Epithelial cell of prostate (primary cell): ENCODE measurements around the gene ACVR2B.
A peak's percentile ranks its signal among the peaks of the same experiment; 100 is the strongest.
"Not testable (repeated sequence)": the region's sequence is repeated elsewhere in the genome, so short reads cannot be mapped to it uniquely, and the experiment has no call there.

Experiments
- DNase-seq: peaks from one replicate; pipeline ENCODE4 v3.0.0-alpha.2; 2011; ENCODE audit warnings: low read depth, low spot score
- H3K27ac ChIP-seq: fragments of 450-650 bp; 2 replicates; pipeline ENCODE4 v1.5.1; 2017; ENCODE audit warnings: mild to moderate bottlenecking

ACVR2B gene

DNA sequence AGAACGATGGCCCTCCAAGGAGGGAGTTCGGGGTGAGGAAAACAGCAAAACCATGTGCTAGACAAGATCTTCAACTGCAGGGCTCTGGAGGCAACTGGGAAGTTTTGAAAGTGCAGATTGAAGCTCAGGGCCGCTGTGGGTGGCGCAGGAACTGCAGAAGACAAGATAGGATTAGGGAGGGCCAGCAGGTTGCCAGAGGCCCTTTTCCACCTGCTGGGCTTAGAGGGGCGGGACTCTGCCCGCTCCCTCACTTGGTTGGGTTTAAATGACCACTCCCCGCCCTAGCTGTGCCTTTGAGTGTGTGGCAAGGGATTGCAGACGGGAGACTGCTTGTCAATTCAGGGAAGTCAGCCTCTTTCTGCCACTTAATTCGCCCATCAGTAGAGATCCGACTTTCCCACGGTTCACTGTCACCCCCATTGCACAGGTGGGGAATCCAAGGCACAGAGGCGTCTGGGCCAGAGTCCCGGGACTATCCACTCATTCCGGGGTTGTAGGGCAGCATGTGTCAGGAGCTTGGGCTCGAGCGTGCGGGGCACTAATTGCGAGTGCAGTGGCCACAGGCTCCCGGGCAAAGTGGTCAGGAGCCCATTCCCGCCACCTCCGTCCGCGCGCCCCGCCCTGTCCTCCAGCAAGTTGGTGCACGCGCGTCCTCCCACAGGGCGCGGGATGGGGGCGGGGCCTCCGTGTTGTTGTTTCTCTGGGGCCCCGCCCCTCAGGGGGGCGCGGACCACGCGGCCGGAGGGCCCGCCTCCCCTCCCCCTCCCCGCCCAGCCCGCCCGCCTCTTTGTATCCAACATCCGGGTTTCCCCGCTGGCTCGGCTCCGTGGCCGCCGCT lies at the start of gene ACVR2B:
Gene ACVR2B, plus strand, starts transcription at position 816 of the 838 bp plus-strand sequence. CDS start 433 bp downstream, outside the sequence.
- H3K27ac ChIP-seq, result peak within 1 kb of the TSS; percentile 48
- DNase-seq, result no peak

DNA sequence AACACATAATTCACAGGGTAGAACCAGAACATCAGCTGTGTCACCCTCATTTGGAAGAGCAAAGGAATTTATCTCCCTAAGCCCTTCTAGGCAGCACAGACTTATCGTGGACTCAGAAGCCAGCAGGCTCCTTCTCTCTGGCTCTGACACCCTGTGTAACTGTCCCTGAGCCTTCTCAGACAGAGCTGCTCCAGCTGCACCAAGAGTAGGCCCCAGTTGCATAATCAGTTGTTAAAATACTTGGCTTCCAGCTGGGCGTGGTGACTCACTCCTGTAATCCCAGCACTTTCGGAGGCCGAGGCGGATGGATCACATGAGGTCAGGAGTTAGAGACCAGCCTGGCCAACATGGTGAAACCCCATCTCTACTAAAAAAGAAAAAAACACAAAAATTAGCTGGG lies 49.4 kb upstream of the ACVR2B start:
- DNase-seq, result no peak
- no peak overlapping the region for H3K27ac ChIP-seq

DNA sequence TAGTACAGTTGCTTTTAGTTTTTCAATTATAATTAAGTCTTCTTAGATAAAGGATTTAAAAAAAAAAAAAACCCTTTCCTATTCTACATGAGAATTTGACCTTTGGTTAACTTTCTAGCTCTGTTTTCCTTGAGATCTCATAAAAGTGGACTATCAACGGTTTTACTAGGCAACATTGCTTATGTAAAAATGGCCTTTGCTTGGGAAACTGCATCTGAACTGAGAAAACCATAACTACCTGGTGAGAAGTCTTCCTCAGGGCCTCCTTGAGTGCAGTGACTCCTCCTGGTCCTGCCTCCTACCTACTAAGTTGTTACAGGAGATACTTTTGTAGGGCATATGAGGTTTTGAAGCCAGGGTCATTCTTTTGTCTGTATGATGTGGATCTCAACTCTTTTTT lies 42.1 kb upstream of the ACVR2B start:
- no peak overlapping the region for H3K27ac ChIP-seq
- DNase-seq, result no peak

DNA sequence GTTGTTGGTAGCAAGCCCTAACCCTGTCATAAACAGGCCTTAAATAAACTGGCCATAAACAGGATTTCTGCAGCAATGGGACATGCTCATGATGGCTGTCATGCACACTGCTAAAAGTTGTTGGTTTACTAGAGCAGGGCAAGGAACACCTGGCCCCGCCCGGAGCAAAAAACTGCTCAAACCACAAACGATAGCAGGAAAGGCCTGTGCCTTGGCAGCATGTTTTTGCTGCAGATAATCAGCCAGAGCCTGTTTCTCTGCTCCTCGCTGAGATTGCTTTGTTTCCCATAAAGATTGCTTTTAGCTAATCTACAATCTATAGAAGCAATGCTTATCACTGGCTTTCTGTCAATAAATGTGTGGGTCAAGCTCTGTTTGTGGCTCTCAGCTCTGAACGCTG lies 32.9 kb upstream of the ACVR2B start:
- DNase-seq, H3K27ac ChIP-seq: not testable (repeated sequence)

DNA sequence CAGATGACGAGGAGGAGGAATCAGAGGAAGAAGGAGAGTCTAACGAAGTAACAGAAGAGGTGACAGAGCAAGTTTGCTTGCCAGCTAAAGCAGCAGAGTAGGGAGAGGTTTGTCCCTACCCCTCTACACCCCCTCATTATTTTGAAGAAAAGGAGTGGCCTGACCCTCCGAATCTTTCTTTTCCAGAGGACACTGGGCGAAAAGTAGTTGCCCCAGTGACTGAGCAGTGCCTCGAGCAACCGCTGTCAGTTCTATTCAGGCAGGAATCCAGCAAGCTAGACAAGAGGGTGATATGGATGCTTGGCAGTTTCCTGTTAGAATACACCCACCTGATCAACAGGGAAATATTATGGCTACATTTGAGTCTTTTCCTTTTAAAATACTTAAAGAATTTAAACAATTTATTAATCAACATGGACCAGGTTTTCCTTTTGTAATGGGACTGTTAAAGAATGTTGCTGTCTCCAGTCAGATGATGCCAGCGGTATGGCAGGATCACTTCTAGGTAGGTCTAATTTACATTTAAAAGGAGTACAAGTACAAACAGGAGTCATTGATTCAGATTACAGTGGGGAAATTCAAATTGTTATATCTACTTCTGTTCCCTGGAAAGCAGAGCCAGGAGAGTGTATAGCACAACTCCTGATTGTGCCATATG lies 31.9 kb upstream of the ACVR2B start:
- H3K27ac ChIP-seq, result no peak overlapping the region

DNA sequence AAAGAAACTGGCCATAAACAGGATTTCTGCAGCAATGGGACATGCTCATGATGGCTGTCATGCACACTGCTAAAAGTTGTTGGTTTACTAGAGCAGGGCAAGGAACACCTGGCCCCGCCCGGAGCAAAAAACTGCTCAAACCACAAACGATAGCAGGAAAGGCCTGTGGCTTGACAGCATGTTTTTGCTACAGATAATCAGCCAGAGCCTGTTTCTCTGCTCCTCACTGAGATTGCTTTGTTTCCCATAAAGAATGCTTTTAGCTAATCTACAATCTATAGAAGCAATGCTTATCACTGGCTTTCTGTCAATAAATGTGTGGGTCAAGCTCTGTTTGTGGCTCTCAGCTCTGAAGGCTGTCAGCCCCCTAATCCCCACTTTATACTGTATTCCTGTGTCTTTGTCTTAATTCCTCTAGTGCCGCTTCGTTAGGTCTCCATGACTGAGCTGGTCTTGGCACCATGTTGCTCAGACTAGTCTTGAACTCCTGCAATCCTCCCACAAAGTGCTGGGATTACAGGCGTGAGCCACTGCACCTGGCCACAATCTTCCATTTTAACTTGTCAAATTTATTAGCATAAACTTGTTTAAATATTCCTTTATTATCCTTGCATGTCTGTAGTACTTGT lies 26.8 kb upstream of the ACVR2B start:
- not testable (repeated sequence) for DNase-seq, H3K27ac ChIP-seq

More for the DNA sequence above, 31.9 kb upstream of the ACVR2B start:
- DNase-seq, result no peak

DNA sequence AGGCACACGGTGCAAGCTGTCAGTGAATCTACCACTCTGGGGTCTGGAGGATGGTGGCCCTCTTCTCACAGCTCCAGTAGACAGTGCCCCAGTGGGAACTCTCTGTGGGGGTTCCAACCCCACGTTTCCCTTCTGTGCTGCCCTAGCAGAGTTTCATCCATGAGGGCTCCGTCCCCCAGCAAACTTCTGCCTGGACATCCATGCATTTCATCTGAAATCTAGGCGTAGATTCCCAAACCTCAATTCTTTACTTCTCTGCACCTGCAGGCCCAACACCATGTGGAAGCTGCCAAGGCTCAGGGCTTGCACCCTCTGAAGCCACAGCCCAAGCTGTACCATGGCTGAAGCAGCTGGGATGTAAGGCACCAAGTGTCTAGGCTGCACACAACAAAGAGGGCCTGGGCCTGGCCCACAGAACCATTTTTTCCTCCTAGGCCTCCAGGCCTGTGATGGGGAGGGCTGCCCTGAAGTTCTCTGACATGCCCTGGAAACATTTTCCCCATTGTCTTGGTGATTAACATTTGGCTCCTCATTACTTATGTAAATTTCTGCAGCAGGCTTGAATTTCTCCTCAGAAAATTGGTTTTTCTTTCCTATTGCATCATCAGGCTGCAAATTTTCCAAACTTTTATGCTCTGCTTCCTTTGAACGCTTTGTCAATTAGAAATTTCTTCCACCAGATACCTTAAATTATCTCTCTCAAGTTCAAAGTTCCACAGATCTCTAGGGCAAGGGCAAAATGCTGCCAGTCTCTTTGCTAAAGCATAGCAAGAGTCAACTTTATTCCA lies 20.6 kb upstream of the ACVR2B start:
- H3K27ac ChIP-seq, DNase-seq: not testable (repeated sequence)

DNA sequence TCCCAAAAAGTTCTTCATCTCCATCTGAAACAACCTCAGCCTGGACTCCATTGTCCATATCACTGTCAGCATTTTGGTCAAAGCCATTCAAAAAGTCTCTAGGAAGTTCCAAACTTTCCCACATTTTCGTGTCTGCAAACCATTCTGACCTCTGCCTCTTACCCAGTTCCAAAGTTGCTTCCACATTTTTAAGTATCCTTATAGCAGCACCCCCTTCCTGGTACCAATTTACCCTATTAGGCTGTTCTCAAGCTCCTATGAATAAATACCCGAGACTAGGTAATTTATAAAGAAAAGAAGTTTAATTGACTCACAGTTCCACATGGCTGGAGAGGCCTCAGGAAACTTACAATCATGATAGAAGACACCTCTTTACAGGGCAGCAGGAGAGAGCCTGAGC lies 20.0 kb upstream of the ACVR2B start:
- H3K27ac ChIP-seq, DNase-seq: not testable (repeated sequence)

DNA sequence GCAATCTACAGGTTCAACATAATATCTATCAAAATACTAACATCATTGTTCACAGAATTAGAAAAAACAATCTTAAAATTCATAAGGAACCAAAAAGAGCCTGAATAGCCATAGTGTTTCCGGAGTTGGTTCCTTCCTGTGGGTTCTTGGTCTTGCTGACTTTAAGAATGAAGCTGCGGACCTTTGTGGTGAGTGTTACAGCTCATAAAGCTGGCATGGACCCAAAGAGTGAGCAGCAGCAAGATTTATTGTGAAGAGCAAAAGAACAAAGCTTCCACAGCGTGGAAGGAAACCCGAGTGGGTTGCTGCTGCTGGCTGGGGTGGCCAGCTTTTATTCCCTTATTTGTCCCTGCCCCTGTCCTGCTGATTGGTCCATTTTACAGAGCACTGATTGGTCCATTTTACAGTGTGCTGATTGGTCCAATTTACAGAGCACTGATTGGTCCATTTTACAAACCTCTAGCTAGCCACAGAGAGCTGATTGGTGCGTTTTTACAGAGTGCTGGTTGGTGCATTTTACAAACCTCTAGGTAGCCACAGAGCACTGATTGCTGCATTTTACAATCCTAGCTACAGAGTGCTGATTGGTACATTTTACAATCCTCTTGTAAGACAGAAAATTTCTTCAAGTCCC lies 15.1 kb upstream of the ACVR2B start:
- DNase-seq, H3K27ac ChIP-seq: not testable (repeated sequence)

DNA sequence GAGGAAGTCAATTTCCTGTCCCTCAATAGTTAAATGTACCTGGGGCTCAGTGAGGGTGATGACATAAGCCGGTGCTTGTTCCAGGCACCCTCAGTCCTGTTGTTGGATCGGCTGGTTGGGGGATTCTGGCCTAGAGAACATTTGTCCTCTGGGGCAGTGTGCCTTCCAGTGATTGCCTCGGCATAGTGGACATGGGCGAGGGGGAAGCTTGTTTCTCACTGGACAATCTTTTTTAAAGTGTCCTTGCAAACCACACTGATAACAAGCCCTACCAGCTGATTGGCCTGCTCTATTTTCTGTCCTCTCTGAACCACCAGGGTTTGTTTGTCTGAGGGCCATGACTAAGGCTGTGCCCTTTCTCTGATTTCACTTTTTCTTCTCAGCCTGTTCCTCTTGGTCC lies 10.5 kb upstream of the ACVR2B start:
- not testable (repeated sequence) for H3K27ac ChIP-seq, DNase-seq

DNA sequence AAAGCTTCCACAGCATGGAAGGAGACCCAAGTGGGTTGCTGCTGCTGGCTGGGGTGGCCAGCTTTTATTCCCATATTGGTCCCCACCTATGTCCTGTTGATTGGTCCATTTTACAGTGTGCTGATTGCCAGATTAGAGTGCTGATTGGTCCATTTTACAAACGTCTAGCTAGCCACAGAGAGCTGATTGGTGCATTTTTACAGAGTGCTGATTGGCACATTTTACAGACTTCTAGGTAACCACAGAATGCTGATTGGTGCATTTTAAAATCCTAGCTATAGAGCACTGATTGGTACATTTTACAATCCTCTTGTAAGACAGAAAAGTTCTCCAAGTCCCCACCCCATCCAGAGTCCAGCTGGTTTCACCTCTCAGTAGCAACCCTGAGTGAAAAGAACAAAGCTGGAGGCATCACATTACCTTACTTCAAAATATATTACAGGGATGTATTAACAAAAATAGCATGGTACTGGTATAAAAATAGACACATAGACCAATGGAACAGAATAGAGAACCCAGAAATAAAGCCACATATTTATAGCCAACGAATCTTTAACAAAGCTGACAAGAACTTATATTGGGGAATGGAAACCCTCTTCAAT lies 7.5 kb upstream of the ACVR2B start:
- no peak for DNase-seq

DNA sequence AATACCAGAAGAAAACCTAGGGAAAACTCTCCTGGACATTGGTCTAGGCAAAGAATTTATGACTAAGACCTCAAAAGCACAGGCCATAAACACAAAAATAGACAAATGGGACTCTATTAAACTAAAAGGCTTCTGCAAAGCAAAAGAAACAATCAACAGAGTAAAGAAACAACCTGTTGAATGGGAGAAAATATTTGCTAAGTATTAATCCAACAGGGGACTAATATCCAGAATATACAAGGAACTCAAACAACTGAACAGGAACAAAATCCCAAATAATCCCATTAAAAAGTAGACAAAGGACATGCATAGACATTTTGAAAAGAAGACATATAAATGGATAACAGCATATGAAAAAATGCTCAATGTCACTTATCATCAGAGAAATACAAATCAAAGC lies 6.9 kb upstream of the ACVR2B start:
- no peak for DNase-seq
- H3K27ac ChIP-seq, result no peak overlapping the region

More for the DNA sequence above, 7.5 kb upstream of the ACVR2B start:
- no peak overlapping the region for H3K27ac ChIP-seq

DNA sequence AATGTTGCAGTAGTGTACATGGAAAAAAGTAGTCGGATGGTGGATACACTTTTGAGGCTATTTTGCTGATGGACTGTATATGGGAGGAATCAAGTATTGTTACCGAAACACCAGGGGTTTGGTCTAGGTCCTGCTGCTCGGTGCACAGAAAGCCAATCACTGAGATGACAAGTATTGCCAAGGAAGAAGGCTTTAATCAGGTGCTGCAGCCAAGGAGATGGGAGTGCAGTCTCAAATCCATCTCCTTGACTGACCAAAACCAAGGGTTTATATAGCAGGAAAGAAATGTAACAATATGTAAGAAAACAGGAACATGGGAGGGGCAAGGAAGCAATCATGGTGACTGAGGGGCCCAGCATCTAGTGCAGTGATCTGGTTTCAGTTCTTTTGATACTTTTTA lies 2.8 kb upstream of the ACVR2B start:
- no peak overlapping the region for H3K27ac ChIP-seq
- DNase-seq, result no peak

DNA sequence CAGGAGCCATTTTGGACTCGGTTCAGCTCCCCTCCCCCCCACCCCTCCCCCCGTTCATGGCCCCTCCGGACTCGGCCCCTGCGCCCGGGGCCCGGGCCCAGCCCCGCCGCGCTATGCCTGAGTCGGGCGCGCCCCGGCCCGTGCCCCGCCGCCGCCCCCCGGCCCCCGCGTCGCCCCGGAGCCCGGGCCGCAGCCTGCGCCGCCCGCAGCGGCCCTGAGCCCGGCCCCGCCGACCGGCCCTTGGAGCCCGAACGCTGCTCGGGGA lies 155 bp downstream of the ACVR2B start:
- H3K27ac ChIP-seq, result peak overlapping the region; percentile 48

DNA sequence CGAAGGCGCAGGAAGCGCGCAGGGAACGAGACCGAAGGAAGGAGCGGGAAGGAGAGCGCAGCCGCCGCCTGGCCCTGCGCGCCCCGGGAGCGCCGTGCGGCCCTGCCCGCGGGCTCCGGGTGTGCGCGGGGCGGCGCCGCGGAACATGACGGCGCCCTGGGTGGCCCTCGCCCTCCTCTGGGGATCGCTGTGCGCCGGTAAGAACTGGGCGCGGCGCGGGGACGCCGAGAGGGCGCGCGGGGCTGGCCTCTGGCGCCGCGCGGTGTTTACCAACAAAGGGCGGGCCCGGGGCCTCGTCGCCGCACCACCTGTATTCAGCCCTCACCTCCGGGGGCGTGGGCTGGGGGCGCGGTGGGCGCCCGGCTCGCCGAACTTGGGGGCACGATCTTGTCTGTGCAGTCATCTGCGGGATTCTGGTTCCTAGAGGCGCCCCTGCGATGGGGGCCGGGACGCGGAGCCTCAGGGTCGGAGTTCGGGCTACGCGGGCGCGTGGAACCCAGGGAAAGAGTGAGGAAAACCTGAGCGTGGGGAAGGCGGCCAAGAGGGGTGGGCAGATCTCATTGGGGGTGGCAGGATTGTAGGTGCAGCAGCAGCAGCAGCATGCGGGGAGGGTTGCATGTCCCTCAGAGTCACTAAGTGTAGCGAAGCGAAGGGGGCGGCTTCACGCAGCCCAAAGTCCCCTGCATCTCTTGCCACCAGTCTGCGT lies 641 bp downstream of the ACVR2B start:
- H3K27ac ChIP-seq, result peak overlapping the region; percentile 48
- no peak for DNase-seq

More for the DNA sequence above, 155 bp downstream of the ACVR2B start:
- no peak for DNase-seq

DNA sequence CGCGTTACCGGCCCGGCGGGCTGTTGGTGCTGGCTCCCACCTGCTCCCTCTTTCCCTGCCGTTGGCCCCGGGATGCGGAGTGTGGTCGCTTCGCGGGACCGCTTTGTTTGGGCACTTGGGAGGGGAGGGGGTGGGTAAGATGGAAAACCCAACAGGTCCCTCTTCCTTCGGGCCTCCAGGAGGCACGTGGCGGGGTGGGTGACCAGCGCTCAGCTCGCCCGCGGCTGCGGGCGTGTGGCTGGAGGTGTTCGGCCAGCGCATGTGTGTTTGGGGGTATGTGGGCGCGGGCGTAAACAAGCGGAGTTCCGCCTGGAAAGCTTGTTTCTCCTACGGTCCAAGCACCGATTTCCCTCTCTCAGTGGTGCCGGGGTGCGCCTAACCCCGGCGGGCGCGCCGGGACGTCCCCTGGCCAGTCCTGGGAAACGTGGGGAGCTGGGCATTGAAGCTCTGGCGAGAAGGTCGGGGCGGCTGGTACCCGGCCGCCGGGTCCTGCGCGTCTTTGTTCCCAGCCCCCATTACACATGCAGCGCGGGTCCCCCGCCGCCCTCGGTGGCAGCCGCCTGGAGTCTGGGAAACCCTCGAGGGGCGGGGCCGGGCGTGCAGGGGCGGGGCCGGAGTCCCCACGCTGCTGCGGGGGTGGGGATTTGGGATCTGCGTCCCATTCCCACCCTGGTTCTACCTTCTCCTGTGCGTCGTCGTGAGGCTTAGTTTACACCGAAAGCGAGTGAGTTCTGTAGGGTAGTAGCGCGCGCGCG lies 1.4 kb downstream of the ACVR2B start:
- no peak overlapping the region for H3K27ac ChIP-seq
- no peak for DNase-seq

DNA sequence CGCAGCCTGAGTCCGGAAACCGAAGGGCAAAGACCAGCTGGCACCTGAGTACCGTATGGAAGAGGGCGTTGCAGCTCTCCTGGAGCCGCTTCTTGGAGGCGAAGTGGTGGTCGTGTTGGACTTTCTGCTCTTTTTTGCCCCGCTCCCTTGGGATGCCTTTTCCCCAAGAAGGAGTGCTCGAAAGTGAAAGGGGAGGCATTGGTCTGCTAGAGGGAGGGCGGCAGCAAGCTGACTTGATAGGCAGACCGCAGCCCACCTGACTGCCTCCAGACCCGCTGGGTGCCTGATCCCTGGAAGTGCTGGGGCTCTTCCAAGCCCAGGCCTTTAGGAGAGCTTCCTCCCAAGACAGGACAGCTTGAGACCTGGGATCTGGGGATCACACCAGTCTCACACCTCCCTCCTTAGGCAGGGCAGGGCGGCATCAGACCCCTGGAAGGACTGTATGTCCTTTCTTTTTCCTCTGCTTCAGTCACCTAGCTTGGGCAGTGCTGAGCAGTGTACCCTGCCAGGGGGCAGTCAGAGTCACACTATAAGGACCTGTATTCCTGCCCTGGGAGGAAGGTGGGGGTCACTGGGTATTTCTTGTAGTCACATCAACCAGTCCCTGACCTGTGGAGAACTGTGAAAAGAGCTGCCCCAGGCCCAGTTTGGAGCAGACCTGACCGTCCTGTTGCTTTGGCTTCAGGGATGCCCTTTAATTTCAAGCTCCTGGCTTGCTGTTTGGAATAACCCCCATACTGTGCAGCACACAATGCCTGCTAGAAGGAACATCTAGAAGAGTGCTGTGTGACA lies 2.1 kb downstream of the ACVR2B start:
- no peak for DNase-seq
- H3K27ac ChIP-seq, result no peak overlapping the region
